GM06990 (cell line): ENCODE results near the gene PTGES.

Experiments
- DNase-seq: peaks from one replicate; pipeline ENCODE4 v3.0.0-alpha.2; 2011; ENCODE audit not compliant: insufficient read length; ENCODE audit errors: extremely low read depth
- H3K27me3 ChIP-seq: replicated peaks from 2 replicates; pipeline ENCODE4 v1.6.0; 2011; ENCODE audit warnings: low read length; ENCODE audit not compliant: control insufficient read depth, insufficient read depth
- H3K36me3 ChIP-seq: 2 replicates; pipeline ENCODE4 v1.5.1; 2011; ENCODE audit warnings: low read length; ENCODE audit not compliant: control insufficient read depth, insufficient read depth
- H3K4me3 ChIP-seq: replicated peaks from 2 replicates; pipeline ENCODE4 v1.5.1; 2011; ENCODE audit warnings: low read depth, mild to moderate bottlenecking, control low read depth, low read length
- TF ChIP-seq, protein P1 (sequence below): IDR thresholded peaks from 2 replicates; pipeline ENCODE4 v1.5.1; 2011; ENCODE audit warnings: low read length, control low read depth, mild to moderate bottlenecking, inconsistent platforms; ENCODE audit not compliant: insufficient read depth, poor library complexity, severe bottlenecking

Gene PTGES

DNA sequence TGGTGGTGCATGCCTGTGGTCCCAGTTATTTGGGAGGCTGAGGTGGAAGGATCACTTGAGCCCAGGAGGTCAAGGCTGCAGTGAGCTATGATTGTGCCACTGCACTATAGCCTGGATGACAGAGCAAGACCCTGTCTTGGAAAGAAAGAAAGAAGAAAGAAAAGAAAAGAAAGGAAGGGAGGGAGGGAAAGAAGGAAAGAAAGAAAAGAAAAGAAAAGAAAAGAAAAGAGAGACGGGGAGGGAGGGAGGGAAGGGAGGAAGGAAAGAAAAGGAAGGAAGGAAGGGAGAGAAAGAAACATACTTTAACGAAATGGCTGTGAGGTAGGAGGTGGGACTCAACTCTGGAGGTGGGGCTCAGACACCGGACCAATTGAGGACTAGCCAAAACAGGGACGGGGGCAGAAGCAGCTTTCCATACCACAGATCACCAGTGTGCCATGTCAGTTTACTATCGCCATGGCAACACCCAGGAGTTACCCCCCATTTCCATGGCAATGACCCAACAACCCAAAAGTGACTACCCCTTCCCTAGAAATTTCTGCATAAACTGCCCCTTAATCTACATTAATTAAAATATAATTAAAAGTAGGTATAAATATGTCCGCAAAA is 21.3 kb downstream of the PTGES start:
- Histone ChIP-seq H3K4me3 (no peak overlapping the region), H3K27me3 (no peaks in the 10 kb centered on the region), H3K36me3 (no peaks in the 10 kb centered on the region)
- no peak for DNase-seq
- TF ChIP-seq, protein P1, sequence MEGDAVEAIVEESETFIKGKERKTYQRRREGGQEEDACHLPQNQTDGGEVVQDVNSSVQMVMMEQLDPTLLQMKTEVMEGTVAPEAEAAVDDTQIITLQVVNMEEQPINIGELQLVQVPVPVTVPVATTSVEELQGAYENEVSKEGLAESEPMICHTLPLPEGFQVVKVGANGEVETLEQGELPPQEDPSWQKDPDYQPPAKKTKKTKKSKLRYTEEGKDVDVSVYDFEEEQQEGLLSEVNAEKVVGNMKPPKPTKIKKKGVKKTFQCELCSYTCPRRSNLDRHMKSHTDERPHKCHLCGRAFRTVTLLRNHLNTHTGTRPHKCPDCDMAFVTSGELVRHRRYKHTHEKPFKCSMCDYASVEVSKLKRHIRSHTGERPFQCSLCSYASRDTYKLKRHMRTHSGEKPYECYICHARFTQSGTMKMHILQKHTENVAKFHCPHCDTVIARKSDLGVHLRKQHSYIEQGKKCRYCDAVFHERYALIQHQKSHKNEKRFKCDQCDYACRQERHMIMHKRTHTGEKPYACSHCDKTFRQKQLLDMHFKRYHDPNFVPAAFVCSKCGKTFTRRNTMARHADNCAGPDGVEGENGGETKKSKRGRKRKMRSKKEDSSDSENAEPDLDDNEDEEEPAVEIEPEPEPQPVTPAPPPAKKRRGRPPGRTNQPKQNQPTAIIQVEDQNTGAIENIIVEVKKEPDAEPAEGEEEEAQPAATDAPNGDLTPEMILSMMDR, result no peak

DNA sequence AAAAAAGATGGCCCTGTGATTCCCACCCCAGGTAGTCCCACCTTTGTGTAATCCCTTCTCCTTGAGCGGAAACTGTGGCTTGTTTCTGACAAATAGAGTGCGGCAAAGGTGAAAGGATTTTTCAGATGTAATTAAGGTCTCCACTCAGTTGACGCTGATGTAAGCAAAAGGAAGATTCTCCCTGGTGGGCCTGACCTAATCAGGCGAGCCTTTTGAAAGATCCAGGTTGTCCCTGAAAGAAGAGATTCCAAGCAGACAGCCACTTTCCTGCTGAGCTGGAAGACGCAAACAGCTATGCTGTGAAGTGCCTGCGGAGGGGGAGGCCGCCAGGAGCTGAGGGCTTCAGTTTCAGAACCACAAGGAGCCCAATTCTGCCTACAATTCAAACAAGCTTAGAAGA is 24.1 kb downstream of the PTGES start:
- no peak overlapping the region for H3K4me3 ChIP-seq
- no peaks in the 10 kb centered on the region for H3K27me3 ChIP-seq
- no peaks in the 10 kb centered on the region for H3K36me3 ChIP-seq
- TF ChIP-seq, protein P1, result no peak
- no peak for DNase-seq

DNA sequence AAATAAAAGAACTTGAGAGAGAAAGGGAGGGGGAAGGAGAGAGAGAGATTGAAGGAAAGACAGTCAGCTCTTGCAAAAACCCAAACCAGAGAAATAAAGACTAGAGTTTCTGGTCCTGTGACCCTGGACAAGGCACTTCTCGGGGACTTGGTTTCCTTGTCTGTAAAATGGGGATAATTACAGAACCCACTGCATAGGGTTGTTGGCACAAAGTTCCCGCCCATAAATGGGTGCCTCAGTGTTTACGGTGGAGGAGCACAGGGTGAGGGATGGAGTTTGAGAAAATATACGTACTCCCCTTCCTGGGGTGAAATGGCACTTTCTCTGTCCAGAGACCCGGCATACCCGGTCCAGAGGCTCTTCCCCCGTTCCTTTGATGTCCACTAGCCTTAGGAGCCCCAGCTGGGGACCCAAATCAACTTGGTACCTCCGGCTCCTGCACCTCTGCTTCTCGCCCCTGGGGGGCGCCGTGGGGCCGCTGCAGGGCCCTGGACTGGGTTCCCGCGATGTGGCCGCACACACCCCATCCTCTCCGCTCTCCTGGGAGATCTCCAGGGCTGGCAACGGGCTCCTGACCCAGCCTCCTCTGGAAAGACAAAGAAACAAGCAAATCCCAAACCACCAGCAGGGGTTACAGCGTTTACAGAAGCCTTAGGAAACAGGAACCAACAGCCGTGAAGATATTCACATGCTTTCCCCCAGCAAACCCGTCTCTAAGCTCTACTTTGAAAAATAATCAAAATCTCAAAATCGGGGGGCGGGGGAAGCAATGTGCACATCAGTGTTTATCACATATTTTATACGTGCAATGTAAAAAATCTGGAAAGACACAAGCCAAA is 26.3 kb downstream of the PTGES start:
- no peaks in the 10 kb centered on the region for H3K27me3 ChIP-seq
- H3K36me3 ChIP-seq, result no peaks in the 10 kb centered on the region
- H3K4me3 ChIP-seq, result no peak overlapping the region
- TF ChIP-seq, protein P1, result peak; percentile 98
- peak; percentile 37 for DNase-seq

DNA sequence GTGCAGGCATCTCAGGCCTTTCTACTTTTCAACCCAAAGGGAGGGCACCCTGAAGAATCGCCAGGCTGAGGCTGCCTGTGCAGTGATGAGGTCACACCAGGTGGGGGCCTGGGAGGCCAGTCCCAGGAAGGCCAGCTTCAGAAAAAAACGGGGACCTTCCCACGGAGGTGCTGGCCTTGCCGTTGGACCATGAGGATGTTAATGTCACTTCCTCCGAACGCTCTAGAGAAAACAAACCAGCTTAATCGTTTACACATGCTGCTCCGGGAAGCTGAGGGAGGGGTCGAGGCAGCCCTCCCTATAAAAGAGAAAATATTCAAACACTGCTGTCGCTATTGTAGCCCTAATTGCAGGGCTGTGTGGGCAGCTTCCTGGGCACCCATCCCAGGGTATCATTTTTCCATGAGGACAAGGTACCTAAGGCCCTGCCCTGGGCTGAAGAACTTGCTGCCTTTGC is 27.0 kb downstream of the PTGES start:
- DNase-seq, result no peak
- H3K27me3 ChIP-seq, result no peaks in the 10 kb centered on the region
- TF ChIP-seq, protein P1, result no peak
- no peaks in the 10 kb centered on the region for H3K36me3 ChIP-seq
- no peak overlapping the region for H3K4me3 ChIP-seq

DNA sequence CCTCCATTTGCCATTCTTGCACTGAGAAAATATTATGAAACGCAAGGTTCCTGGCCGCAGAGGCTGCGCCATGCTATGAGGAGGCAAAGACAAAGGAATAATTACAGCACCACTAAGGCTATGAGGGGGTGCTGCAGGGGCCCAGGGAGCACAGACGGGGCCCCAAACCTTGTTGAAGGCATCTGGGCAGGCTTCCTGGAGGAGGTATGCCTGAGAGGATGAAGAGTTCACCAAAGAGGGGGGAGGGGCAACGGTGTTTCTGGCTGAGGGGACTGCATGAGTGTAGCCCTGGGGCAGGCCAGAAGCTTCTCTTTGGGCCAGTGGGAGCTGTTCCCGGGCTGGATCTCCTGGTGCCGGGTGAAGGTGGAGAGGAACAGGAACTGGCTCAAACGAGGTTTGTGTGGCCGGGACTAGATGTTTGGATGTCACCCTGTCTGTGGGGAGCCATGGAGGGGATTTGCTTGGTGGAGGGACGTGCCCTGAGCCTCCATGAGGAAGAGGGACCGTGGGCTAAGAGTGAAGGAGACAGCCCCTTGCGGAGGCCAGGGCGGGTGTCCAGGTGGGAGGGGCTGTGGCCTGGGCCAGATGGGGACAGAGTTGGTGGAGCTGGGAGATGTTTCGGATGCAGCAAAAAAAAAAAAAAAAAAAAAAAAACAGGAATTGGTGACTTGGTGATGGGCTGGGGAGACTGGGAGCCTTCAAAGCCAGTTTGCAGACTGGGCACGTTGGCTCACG is 28.2 kb downstream of the PTGES start:
- no peak overlapping the region for H3K4me3 ChIP-seq
- H3K36me3 ChIP-seq, result no peaks in the 10 kb centered on the region
- TF ChIP-seq, protein P1, result no peak

More for the DNA sequence above, 28.2 kb downstream of the PTGES start:
- DNase-seq, result no peak
- no peaks in the 10 kb centered on the region for H3K27me3 ChIP-seq
